Hepatocyte (in vitro differentiated cells): ENCODE data around the gene C1orf141.

ENCODE experiments used
- CTCF ChIP-seq: fragments of 200-600 bp; sonication (generic); IDR thresholded peaks from 2 replicates; pipeline ENCODE4 v1.5.1; 2016; ENCODE audit warnings: antibody characterized with exemption, mild to moderate bottlenecking; ENCODE audit not compliant: poor library complexity
- EZH2 ChIP-seq: fragments of 200-600 bp; sonication (generic); IDR thresholded peaks from 2 replicates; pipeline ENCODE4 v1.6.1; 2016; ENCODE audit warnings: antibody characterized with exemption, mild to moderate bottlenecking, borderline replicate concordance
- EZH2phosphoT487 ChIP-seq: fragments of 200-600 bp; sonication (generic); IDR thresholded peaks from one replicate; pipeline ENCODE4 v1.6.1; 2018; ENCODE audit warnings: antibody characterized with exemption, mild to moderate bottlenecking, low read depth, moderate library complexity; ENCODE audit not compliant: unreplicated experiment, severe bottlenecking

- TF ChIP-seq CTCF (no peak), EZH2phosphoT487 (no peak), EZH2 (no peak)
Observed at GRCh38 chr1:67058761-67059160, 76.0 kb downstream of the C1orf141 start.
